IMR-90 (cell line): ENCODE results near the gene GPR108. TPM values are rescaled to one million over a fixed set of nuclear protein-coding genes. Genes with fewer than 3 reads are reported as not detected.

Experiments
- ATAC-seq: fragments of 200-7000 bp; cut with Tn5 transposase; 2 replicates; pipeline ENCODE4 v1.9.1; 2020; ENCODE audit warnings: low read depth, mild to moderate bottlenecking, moderate library complexity
- BruUV-seq: library from RNA; stranded (reverse); fragments of 400-500 nt; replicated peaks from 2 replicates; lab custom pipeline; 2021; lab: Mats Ljungman, UMichigan
- CTCF ChIA-PET: fragments of 300-600 bp; formaldehyde crosslinking; extraction: SDS; loops from one replicate; lab custom pipeline; 2021; ENCODE audit warnings: antibody characterized with exemption; lab: Yijun Ruan, JAX
- POLR2A ChIA-PET: fragments of 300-600 bp; sonication (Branson Sonifier 250); formaldehyde crosslinking; loops from one replicate; lab custom pipeline; 2022; ENCODE audit warnings: antibody characterized with exemption; ENCODE audit not compliant: unreplicated experiment; lab: Charles Lee
- DNase-seq: peaks from one replicate; pipeline ENCODE4 v3.0.0; 2013
- H2AFZ ChIP-seq: replicated peaks from 2 replicates; pipeline ENCODE3; 2013; ENCODE audit warnings: low read length, mild to moderate bottlenecking; ENCODE audit not compliant: poor library complexity
- H2AK5ac ChIP-seq: 2 replicates; pipeline ENCODE4 v1.6.1; 2013; ENCODE audit warnings: low read depth, low read length, inconsistent platforms
- H2AK9ac ChIP-seq: replicated peaks from 2 replicates; pipeline ENCODE3; 2013; ENCODE audit warnings: mild to moderate bottlenecking, low read depth, low read length, moderate library complexity; ENCODE audit not compliant: poor library complexity
- H2BK120ac ChIP-seq: 2 replicates; pipeline ENCODE4 v1.6.1; 2013; ENCODE audit warnings: low read depth, low read length, inconsistent platforms
- H2BK15ac ChIP-seq: 3 replicates; pipeline ENCODE4 v1.6.1; 2013; ENCODE audit warnings: low read depth, low read length, inconsistent platforms
- H2BK20ac ChIP-seq: 2 replicates; pipeline ENCODE4 v1.6.1; 2013; ENCODE audit warnings: low read depth, mild to moderate bottlenecking, inconsistent platforms, low read length, moderate library complexity
- H2BK5ac ChIP-seq: 2 replicates; pipeline ENCODE4 v1.6.1; 2013; ENCODE audit warnings: mild to moderate bottlenecking, low read depth, low read length, inconsistent platforms; ENCODE audit not compliant: poor library complexity, severe bottlenecking
- H3K14ac ChIP-seq: replicated peaks from 2 replicates; pipeline ENCODE4 v1.6.1; 2013; ENCODE audit warnings: low read depth, low read length, inconsistent platforms
- H3K18ac ChIP-seq: 2 replicates; pipeline ENCODE4 v1.6.1; 2013; ENCODE audit warnings: low read depth, low read length, control low read depth
- H3K23ac ChIP-seq: 2 replicates; pipeline ENCODE4 v1.6.1; 2013; ENCODE audit warnings: low read depth, low read length, inconsistent platforms
- H3K27ac ChIP-seq: 2 replicates; pipeline ENCODE4 v1.5.1; 2013; ENCODE audit warnings: mild to moderate bottlenecking, control low read depth, low read length; ENCODE audit not compliant: insufficient read depth
- H3K27me3 ChIP-seq: 2 replicates; pipeline ENCODE4 v1.6.1; 2013; ENCODE audit warnings: low read length; ENCODE audit not compliant: control insufficient read depth, insufficient read depth
- H3K36me3 ChIP-seq: 2 replicates; pipeline ENCODE4 v1.6.1; 2013; ENCODE audit warnings: low read length, mixed read lengths; ENCODE audit not compliant: control insufficient read depth, insufficient read depth
- H3K4ac ChIP-seq: 2 replicates; pipeline ENCODE4 v1.6.1; 2013; ENCODE audit warnings: low read depth, low read length, inconsistent platforms
- H3K4me1 ChIP-seq: 2 replicates; pipeline ENCODE4 v1.6.1; 2013; ENCODE audit warnings: low read length, mixed read lengths; ENCODE audit not compliant: control insufficient read depth, insufficient read depth
- H3K4me2 ChIP-seq: 2 replicates; pipeline ENCODE4 v1.6.1; 2013; ENCODE audit warnings: low read depth, mild to moderate bottlenecking, control low read depth, low read length, moderate library complexity
- H3K4me3 ChIP-seq: 2 replicates; pipeline ENCODE4 v1.5.1; 2013; ENCODE audit warnings: low read depth, mild to moderate bottlenecking, control low read depth, low read length, moderate library complexity; ENCODE audit not compliant: insufficient read depth
- H3K56ac ChIP-seq: 2 replicates; pipeline ENCODE4 v1.6.1; 2013; ENCODE audit warnings: low read length, inconsistent platforms; ENCODE audit not compliant: insufficient read depth; ENCODE audit errors: extremely low read depth
- H3K79me1 ChIP-seq, 2 experiments: 2 replicates each; pipeline ENCODE4 v1.6.1; 2013; ENCODE audit warnings: low read length in 2 of 2, inconsistent platforms in 1 of 2, low read depth in 1 of 2
- H3K9ac ChIP-seq: 2 replicates; pipeline ENCODE4 v1.6.1; 2013; ENCODE audit warnings: low read depth, low read length, control low read depth
- H3K9me1 ChIP-seq: 2 replicates; pipeline ENCODE4 v1.6.1; 2013; ENCODE audit warnings: low read length, inconsistent platforms; ENCODE audit not compliant: insufficient read depth
- H3K9me3 ChIP-seq: 2 replicates; pipeline ENCODE4 v1.6.1; 2013; ENCODE audit warnings: low read length; ENCODE audit not compliant: control insufficient read depth, insufficient read depth
- H4K20me1 ChIP-seq: 2 replicates; pipeline ENCODE4 v1.6.1; 2013; ENCODE audit warnings: low read length, inconsistent platforms; ENCODE audit not compliant: insufficient read depth
- H4K5ac ChIP-seq: 2 replicates; pipeline ENCODE4 v1.6.1; 2013; ENCODE audit warnings: mild to moderate bottlenecking, low read depth, low read length, control low read depth
- H4K8ac ChIP-seq, 2 experiments: 2 replicates each; pipeline ENCODE4 v1.6.1; 2013; ENCODE audit warnings: low read depth in 2 of 2, low read length in 2 of 2, control low read depth in 1 of 2, inconsistent platforms in 1 of 2
- H4K91ac ChIP-seq: 2 replicates; pipeline ENCODE4 v1.6.1; 2013; ENCODE audit warnings: low read depth, low read length, inconsistent platforms; ENCODE audit not compliant: insufficient read depth
- BHLHE40 ChIP-seq: fragments of 150-350 bp; IDR thresholded peaks from 2 replicates; pipeline ENCODE4 v1.6.1; 2016; ENCODE audit warnings: mild to moderate bottlenecking, low read depth, low read length
- CHD1 ChIP-seq: IDR thresholded peaks from 2 replicates; pipeline ENCODE4 v1.6.1; 2012; ENCODE audit warnings: low read depth, low read length, improper control_type of control experiment
- NFE2L2 ChIP-seq: fragments of 150-350 bp; IDR thresholded peaks from 2 replicates; pipeline ENCODE4 v1.6.1; 2016; ENCODE audit warnings: low read depth, mild to moderate bottlenecking, low read length
- USF2 ChIP-seq: fragments of 150-350 bp; IDR thresholded peaks from 2 replicates; pipeline ENCODE4 v1.6.1; 2017; ENCODE audit warnings: mild to moderate bottlenecking, antibody characterized with exemption, low read length, low read depth
- WGBS, 2 experiments: methylation state at CpG; one replicate each; pipeline versions ENCODE4 v1.1.5 to v1.1.7; 2013; ENCODE audit warnings: missing lambda C conversion rate in 2 of 2; ENCODE audit not compliant: insufficient read length in 1 of 2; ENCODE audit errors: extremely low coverage in 2 of 2; 5-methylcytosine and 5-hydroxymethylcytosine counted together
- dilution Hi-C: fragments of 300-500 bp; cut with HindIII; formaldehyde crosslinking; loops from one replicate; pipeline ENCODE4 v1.14.3; 2018; ENCODE audit warnings: low sequenced_read_pairs; ENCODE audit not compliant: unreplicated experiment
- in situ Hi-C: fragments of 300-500 bp; cut with MboI; formaldehyde crosslinking; loops from 3 replicates; pipeline ENCODE4 v1.14.3; 2019; ENCODE audit warnings: low sequenced_read_pairs, inconsistent platforms, mixed read lengths
- intact Hi-C: fragments of 100-400 bp; cut with micrococcal nuclease; formaldehyde crosslinking; loops from 2 replicates; pipeline ENCODE4 v1.10.0; 2022
- polyA plus RNA-seq, 3 experiments: library from polyadenylated mRNA; depleted of rRNA; stranded (reverse); fragments of >200 nt; gene quantifications; 2 replicates each; pipeline ENCODE4 v1.2.3, GENCODE V29; 2012; ENCODE audit warnings: low replicate concordance in 1 of 3
- total RNA-seq: library from RNA; depleted of rRNA; stranded (reverse); fragments of >200 nt; gene quantifications from 2 replicates; pipeline ENCODE4 v1.2.3, GENCODE V29; 2012

Gene GPR108
- total and polyA plus RNA-seq, 2 of the 4 experiments (the other 2 are of a cell fraction), result 28.0 to 38.9 TPM

DNA sequence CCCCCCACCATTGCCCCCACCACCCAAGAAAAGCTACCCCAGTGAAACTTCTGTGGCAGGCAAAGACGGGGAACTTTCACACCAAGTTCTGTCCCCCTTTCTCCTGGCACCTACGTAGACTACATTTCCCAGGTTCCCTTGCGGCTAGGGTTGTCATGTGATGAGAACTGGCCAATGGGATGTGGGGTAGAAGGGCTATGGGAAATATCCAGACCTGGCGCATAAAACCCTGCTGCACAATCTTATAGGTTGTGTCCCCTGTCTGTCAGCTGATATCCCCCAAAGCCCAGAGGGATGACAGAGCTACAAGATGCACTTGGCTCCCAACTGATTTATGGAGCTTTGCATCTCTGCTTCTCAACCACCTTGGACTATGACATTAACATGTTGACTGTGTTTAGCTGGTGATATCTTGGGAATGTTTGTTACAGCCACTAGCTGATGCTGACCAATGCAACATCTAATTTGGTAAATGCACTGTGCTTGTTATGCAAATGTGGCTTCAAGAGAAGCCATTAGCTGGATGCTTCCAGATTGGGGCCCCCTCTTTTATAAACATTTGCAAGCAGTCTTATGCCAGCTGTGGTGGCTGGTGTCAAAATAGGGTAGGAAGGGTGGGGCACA is 23.8 kb upstream of the GPR108 start:
- TF ChIP-seq BHLHE40, result no peak
- TF ChIP-seq NFE2L2, result no peak
- TF ChIP-seq USF2, result peak; percentile 69; the same call in 1 of the 2 replicates
- no peak for TF ChIP-seq CHD1
- WGBS, 2 experiments, result 100% methylated on average over 1 of the region's 4 CpGs; no CpG with 5 or more reads in 1 of the 2 experiments
- Histone ChIP-seq H3K14ac (no peak overlapping the region), H3K79me1 (no peaks in the 10 kb centered on the region), H3K27ac (no peak overlapping the region), H4K8ac (no peak overlapping the region), H2AK9ac (no peak overlapping the region), H2BK20ac (no peak overlapping the region), H2BK120ac (no peak overlapping the region), H3K4ac (no peak overlapping the region), H2BK5ac (no peak overlapping the region), H4K91ac (no peak overlapping the region), H3K4me2 (no peak overlapping the region), H3K9me1 (no peaks in the 10 kb centered on the region), H4K5ac (no peak overlapping the region), H3K9ac (no peak overlapping the region), H3K56ac (no peak overlapping the region), H3K36me3 (no peaks in the 10 kb centered on the region), H3K4me3 (no peak overlapping the region), H3K27me3 (no peaks in the 10 kb centered on the region; the same call in 1 of the 2 replicates), H2BK15ac (no peak overlapping the region), H3K18ac (no peak overlapping the region), H3K4me1 (no peaks in the 10 kb centered on the region), H2AK5ac (no peak overlapping the region), H3K9me3 (no peaks in the 10 kb centered on the region), H4K20me1 (no peaks in the 10 kb centered on the region), H3K23ac (no peak overlapping the region), H2AFZ (no peak overlapping the region)
- BruUV-seq, result no TSS peak
- ChIA-PET CTCF (interaction anchor here (0.6 kb wide), 1 partner anchor 73 kb away, joined by 7 read pairs; no protein-coding TSS in a partner anchor), POLR2A (no interaction called here)
- intact Hi-C loops, result no loop called here
- in situ Hi-C loops, result no loop called here
- DNase-seq (no peak), ATAC-seq (no peak)
- dilution Hi-C loops, result no loop called here
